ENCODE data around the gene L1CAM.

GRCh38 chrX:153866302-153867019, 19.5 kb downstream of the L1CAM start:
- TF ChIP-seq GATA2 (IDR thresholded peaks at IDR 0.05; ENCODE audit: low read depth, low read length) = no peak
- TF ChIP-seq GATA3 (IDR thresholded peaks at IDR 0.05; ENCODE audit: low read depth, low read length) = no peak

Data from SH-SY5Y (cell line).